Adrenal gland (tissue), 5 donors: ENCODE measurements around the gene LHFPL2.

Experiments used
- CTCF ChIP-seq, 6 experiments: fragments of 450-650 bp in 4 of 6; fragments of 200-600 bp in 2 of 6; sonication (generic) in 1 of 6; IDR thresholded peaks; 1 replicate in 5 of 6; 2 replicates in 1 of 6; pipeline versions ENCODE4 v1.5.1 to v1.8.0; 2016 to 2021; ENCODE audit warnings: antibody characterized with exemption in 6 of 6, mild to moderate bottlenecking in 2 of 6, moderate library complexity in 1 of 6
- POLR2A ChIP-seq, 2 donors: fragments of 450-650 bp; IDR thresholded peaks; one replicate each; pipeline ENCODE4 v1.6.1; 2017; ENCODE audit warnings: antibody characterized with exemption in 2 of 2, mild to moderate bottlenecking in 2 of 2, moderate library complexity in 1 of 2
- donor health status: DM: no; HTN: no; CAD: no.

GRCh38 chr5:78587775-78588291, 60.7 kb downstream of the LHFPL2 start:
- no peak for TF ChIP-seq CTCF (IDR thresholded peaks at IDR 0.05)
- TF ChIP-seq POLR2A (IDR thresholded peaks at IDR 0.05), result no peak
